Stimulated activated CD8-positive, alpha-beta memory T cell treated with anti-CD3 and anti-CD28 coated beads, Interleukin-15, amount 100 ng/mL, for 48 hours (primary cell): ENCODE measurements around the gene SYNPO2L.
"Not testable (repeated sequence)": the region's sequence is repeated elsewhere in the genome, so short reads cannot be mapped to it uniquely, and the experiment has no call there.

Experiments used
- DNase-seq, 2 donors: peaks; one replicate each; pipeline ENCODE4 v3.0.0-alpha.2; 2020; ENCODE audit warnings: low read depth in 2 of 2

Gene SYNPO2L

DNA sequence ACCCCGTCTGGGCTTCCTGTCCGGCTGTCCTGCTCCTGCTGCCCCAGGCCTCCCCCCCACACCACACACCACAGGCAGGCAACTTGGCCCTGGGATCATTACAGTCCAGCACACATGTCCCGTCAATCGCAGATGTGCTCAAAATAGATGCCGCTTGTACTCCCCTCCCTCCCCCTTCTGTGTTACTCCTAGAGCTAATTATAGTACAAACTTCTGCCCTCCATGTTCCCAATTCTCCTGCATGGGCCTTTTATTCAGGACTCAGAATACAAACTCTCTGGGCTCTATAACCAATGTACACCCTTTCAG lies at the start of gene SYNPO2L:
Gene SYNPO2L (minus strand): TSS at position 40 of the 309 bp plus-strand sequence. CDS start 107 bp downstream, outside the sequence.
- no peak for DNase-seq

DNA sequence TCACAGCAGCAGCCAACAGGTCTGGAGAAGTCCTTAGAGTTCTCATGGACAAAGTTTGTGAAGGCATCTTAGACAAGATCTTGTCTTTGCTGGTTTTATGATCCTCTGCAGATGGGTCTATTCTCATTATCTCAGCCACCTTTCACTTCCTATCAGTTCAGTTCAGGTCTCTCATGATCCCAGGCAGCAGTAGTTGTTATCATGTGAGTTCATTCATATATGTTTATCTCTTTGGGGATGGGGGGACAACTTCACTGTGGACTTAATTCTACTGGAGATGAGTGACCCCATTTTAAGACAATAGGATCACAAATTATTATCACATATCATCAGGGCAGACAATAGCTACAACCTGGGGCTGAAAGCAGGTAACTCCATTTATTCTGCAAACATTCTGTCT lies 48.1 kb upstream of the SYNPO2L start:
- not testable (repeated sequence) for DNase-seq

GRCh38 chr10:73698819-73699218 lies 43.0 kb upstream of the SYNPO2L start:
- not testable (repeated sequence) for DNase-seq

- DNase-seq = not testable (repeated sequence)
Observed at GRCh38 chr10:73697675-73698159, 41.9 kb upstream of the SYNPO2L start, which contains the start of gene AGAP5. TSS of gene AGAP5 (minus strand) at chr10:73698109. CDS start at chr10:73697755, 354 bp downstream.

DNA sequence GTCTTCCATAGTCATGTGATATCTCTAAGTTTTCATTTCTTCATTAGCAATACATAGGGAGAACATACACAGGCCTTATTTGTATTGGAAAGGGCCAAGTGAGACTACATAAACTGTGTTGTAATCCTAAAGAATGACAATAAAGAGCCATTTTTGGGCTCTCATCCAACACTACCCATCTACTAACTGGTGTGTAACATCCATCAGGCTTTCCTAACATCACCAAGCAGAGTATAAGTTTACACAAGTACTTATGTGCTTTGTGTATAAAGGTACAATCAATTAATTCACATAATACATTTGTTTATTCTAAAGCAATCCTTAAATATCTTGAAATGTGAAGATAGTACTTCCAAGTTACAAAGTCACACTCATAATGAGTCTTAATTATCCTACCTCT lies 39.5 kb upstream of the SYNPO2L start:
- not testable (repeated sequence) for DNase-seq

DNA sequence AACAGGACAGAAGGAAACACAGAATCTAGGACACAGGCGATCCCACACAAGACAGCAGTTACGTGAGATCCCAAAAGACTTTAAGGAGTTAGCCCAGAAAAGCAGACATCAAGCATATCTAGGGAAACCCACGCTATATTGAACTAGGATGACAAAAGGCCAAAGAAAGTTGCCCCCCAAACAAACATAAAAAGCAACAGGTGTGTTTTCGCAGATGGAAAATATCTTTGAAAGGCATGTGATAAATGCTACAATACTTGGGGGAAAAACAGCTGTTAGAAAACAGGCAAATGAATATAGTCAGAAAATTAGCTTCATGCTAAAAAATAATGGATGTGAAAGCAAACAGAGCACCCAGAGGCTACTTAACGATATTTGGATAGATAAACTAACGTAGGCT lies 34.9 kb upstream of the SYNPO2L start:
- not testable (repeated sequence) for DNase-seq

DNA sequence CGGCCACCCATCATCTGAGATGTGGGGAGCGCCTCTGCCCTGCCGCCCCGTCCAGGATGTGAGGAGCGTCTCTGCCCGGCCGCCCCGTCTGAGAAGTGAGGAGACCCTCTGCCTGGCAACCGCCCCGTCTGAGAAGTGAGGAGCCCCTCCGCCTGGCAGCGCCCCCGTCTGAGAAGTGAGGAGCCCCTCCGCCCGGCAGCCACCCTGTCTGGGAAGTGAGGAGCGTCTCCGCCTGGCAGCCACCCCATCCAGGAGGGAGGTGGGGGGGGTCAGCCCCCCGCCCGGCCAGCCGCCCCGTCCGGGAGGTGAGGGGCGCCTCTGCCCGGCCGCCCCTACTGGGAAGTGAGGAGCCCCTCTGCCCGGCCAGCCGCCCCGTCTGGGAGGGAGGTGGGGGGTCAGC lies 33.8 kb upstream of the SYNPO2L start:
- DNase-seq = not testable (repeated sequence)

GRCh38 chr10:73687641-73688040 lies 31.8 kb upstream of the SYNPO2L start:
- DNase-seq = not testable (repeated sequence)

- DNase-seq = not testable (repeated sequence)
Observed at GRCh38 chr10:73674546-73674945, 18.7 kb upstream of the SYNPO2L start.

- not testable (repeated sequence) for DNase-seq
Observed at GRCh38 chr10:73668378-73668777, 12.5 kb upstream of the SYNPO2L start.

DNA sequence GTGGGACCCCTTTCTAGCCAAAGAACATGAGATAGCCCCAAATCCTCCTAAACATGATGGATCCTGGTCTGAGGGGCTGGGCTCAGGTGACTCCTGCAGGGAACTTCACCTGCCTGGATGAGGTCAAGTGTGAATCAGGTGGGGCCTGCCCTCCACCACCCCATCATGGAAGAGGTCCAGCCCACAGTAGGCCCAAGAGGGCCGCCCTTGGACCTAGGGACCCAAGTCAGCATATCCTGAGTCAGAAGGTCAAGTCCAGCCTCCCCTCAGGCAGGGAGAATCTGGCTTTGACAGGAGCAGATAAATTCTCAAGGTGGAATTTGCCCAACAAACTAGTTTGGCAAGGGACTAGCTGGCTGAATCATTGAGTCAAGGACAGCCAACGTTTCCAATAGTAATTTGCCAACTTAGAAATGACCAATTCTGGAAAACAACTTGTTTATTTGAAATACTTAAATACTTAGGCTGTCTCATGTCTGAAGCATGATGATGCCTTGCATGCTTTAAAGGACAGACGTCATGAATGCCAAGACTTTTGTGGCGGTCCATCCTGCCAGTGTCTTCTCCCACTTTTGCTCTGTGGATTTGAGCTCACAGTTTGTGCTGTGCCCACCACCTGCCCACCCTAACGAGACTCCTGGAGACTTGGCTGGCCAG lies 10.5 kb upstream of the SYNPO2L start:
- DNase-seq = not testable (repeated sequence)

GRCh38 chr10:73665581-73665980 lies 9.8 kb upstream of the SYNPO2L start:
- not testable (repeated sequence) for DNase-seq

DNA sequence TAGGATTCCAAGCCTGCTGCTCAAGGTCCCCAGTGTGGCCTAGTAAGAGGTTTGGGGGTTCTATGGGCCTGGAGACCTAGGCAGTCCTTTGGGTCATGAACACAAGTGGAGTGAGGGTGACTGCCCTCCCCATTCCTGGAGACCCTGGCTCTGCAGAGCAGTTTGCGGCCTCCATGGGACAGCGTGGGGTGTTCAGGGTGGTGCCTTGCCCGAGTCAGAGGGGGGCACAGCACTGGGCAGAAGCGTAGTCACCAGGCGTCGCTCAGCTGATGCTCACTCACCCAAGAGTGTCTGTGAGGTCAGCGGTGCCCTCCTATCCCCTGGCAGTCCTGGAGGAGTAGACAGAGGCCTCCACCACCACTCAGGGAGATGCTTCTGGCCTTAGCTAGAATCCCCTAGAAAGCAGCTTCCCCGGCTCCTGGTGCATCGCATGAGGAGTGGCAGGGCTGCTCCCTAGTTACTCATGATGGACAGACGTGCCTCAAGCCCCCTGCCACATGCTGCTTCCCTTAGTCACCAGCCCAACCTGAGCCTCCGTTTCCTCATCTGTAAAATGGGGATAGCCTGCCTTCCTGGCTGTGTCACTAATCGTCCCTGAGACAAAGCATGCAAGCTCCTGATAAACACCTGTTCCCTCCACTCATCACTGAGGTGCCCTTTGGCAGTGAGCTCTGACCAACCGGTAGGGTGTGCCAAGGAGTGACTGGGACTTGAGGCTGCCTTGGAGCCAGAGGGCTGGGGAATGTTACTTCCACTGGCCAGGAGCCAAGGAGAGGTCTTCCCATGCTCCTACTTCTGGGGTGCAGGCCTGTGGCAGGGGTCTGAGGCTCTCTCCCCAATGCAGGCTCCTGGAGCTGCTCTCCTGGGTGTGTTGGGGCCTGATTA lies 8.6 kb upstream of the SYNPO2L start:
- not testable (repeated sequence) for DNase-seq

DNA sequence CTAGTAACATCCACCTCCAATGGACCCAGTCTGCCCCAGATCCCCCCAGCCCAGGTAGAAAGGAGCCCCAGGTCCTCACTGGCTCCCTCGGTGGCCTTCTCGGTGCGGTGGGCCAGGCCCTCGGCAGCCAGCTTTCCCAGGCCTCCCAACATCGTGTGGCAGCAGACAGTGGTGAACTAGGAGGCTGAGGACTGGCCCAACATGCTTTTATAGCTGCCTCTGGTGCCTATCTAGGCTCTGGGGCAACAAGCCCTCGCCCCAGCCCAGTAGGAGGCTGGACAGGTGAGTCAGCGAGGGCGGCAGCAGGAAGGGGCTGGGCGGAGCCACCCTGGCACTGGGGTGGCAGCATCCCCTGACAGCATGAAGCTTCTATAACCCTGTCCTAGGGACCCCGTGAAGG lies 7.8 kb upstream of the SYNPO2L start:
- not testable (repeated sequence) for DNase-seq

- not testable (repeated sequence) for DNase-seq
Observed at GRCh38 chr10:73662705-73663104, 6.9 kb upstream of the SYNPO2L start.

GRCh38 chr10:73655257-73655989 lies 406 bp downstream of the SYNPO2L start:
- DNase-seq = no peak

- DNase-seq = no peak
Observed at GRCh38 chr10:73653701-73654100, 2.1 kb downstream of the SYNPO2L start.

DNA sequence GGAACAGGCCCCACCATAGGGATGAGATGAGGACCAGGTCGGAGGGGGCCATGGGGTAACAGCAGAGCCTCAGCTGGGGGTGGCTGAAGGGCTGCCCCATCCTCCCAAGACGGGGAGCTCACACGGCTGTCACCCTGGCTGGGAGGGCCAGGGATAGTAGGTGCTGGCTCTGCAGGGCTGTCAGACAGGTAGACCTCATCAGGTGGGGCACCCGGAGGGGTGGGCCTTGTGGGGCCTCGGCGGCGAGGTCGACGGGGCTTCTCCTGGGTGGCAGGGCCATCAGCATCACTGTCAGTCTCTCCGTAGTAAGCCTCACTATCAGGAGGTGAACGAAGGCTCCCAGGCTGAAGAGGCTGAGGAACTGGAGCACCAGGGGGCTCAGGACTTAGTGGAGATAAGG lies 2.6 kb downstream of the SYNPO2L start:
- no peak for DNase-seq

DNA sequence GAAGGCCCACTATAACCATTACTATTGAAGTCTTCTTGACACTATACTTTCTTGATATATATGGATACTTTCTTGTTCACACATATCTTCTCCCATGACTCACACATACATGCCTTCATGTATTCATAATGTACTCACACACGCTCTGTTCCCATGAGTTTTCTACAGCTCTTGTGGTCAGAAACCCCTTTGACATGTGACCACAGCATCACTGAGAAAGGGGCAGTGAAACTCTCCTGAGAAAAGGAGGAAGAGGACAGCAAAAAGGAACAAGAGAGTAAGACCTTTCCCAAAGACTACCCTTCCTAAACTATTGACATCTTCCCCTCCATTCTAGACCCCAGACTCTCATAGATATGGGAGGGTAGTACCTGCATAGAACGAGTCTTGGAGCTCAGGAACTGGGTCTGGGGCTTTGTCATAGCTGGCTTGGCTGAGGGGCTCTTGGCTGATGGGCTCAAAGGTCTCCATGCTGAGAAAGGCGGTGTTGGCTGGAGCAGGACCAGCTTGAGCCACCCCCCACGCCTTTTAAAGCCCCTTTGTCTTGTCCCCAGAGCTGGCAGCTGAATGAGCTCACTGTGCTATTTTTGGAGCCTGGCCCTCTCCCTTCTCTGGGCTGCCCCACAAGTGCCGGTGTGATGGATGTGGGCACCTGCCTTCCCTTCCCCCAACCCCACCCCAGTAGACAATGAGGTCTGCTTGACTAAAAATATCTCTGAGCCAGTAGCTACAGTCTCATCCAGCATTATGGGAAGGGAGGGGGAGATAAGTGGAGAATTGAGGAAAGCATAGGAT lies 5.1 kb downstream of the SYNPO2L start:
- DNase-seq = no peak

GRCh38 chr10:73649876-73650536 lies 5.8 kb downstream of the SYNPO2L start:
- DNase-seq = no peak
